ENCODE data around the gene NSMCE3.

NSMCE3 gene

DNA sequence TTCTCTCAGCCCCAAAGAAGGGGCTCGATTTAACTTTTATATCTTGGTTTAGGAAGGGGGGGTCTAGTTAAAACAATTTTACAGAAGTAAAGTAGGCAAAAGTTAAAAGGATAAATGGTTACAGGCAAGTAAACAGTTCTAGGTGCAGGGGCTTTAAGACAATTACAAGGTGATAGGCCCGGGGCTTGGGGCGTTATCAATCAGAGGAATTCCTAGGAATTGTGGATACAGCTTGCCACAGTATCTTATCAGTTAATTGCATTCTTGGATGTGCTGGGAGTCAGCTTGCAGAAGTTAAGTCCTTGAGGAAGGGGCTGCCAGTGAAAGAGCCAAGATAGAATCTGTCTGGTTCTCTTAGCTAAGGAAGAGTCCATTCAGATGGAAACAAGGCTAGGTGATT is 52.7 kb downstream of the NSMCE3 start:
- no peak overlapping the region for H3K4me3 Mint-ChIP-seq
- CTCF ChIA-PET = no interaction called here
- peaks cover 8% of the 10 kb centered on the region for H3K27me3 Mint-ChIP-seq
- H3K4me1 Mint-ChIP-seq = peaks cover 4% of the 10 kb centered on the region
- H3K27ac Mint-ChIP-seq = no peak overlapping the region
- H3K9me3 Mint-ChIP-seq = no peaks in the 10 kb centered on the region
- H3K36me3 Mint-ChIP-seq = no peaks in the 10 kb centered on the region
- no peak for DNase-seq

Data from activated naive CD4-positive, alpha-beta T cell treated with anti-CD3 and anti-CD28 coated beads, Interleukin-2, amount 10 ng/mL, durations not matched to agents 7 days and 5 days (primary cell).